Measurements from ENCODE around the gene SHISA9. TPM values are rescaled to one million over a fixed set of nuclear protein-coding genes. Genes with fewer than 3 reads are reported as not detected.

SHISA9 gene
- total RNA-seq, 2 donors from 2014 or later, result 0.21 to 3.4 TPM

- TF ChIP-seq, protein P1, sequence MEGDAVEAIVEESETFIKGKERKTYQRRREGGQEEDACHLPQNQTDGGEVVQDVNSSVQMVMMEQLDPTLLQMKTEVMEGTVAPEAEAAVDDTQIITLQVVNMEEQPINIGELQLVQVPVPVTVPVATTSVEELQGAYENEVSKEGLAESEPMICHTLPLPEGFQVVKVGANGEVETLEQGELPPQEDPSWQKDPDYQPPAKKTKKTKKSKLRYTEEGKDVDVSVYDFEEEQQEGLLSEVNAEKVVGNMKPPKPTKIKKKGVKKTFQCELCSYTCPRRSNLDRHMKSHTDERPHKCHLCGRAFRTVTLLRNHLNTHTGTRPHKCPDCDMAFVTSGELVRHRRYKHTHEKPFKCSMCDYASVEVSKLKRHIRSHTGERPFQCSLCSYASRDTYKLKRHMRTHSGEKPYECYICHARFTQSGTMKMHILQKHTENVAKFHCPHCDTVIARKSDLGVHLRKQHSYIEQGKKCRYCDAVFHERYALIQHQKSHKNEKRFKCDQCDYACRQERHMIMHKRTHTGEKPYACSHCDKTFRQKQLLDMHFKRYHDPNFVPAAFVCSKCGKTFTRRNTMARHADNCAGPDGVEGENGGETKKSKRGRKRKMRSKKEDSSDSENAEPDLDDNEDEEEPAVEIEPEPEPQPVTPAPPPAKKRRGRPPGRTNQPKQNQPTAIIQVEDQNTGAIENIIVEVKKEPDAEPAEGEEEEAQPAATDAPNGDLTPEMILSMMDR (IDR thresholded peaks at IDR 0.05), result no peak
- no peaks in the 10 kb centered on the region for H3K27me3 ChIP-seq (replicated peaks; ENCODE audit: insufficient read depth)
- no peak overlapping the region for H3K4me3 ChIP-seq
- no peaks in the 10 kb centered on the region for H3K9me3 ChIP-seq
- ATAC-seq (ENCODE audit: insufficient number of reproducible peaks, low FRiP score, low read depth), result no peak
- DNase-seq (ENCODE audit: low spot score), result no peak
- no peak overlapping the region for H3K27ac ChIP-seq
- H3K36me3 ChIP-seq, result no peaks in the 10 kb centered on the region
- no peaks in the 10 kb centered on the region for H3K4me1 ChIP-seq (ENCODE audit: control insufficient read depth in 1 of 2, low read depth in 2 of 2)
These were observed 116.6 kb downstream of the SHISA9 start for GRCh38 chr16:13018026-13018425.

DNA sequence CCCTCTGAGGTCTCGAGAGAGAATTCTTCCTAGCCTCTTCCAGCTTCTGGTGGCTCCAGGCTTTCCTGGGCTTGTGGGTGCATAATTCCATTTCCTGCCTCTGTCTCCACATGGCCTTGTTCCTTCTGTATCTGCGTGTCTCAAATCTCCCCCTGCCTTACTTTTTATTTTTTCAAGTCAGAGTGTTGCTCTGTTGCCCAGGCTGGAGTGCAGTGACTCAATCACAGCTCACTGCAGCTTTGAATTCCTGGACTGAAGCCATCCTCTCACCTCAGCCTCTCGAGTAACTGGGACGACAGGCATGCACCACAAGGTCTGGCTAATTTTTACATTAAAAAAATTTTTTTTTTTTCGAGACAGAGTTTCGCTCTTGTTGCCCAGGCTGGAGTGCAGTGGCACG is 120.6 kb downstream of the SHISA9 start:
- H3K4me3 ChIP-seq, result no peak overlapping the region
- H3K27ac ChIP-seq, result no peak overlapping the region
- no peaks in the 10 kb centered on the region for H3K9me3 ChIP-seq
- no peaks in the 10 kb centered on the region for H3K36me3 ChIP-seq
- ATAC-seq (ENCODE audit: insufficient number of reproducible peaks, low FRiP score, low read depth) (no peak), DNase-seq (ENCODE audit: low spot score) (no peak)
- TF ChIP-seq, protein P1 (IDR thresholded peaks at IDR 0.05), result no peak
- H3K27me3 ChIP-seq (replicated peaks; ENCODE audit: insufficient read depth), result no peaks in the 10 kb centered on the region
- no peaks in the 10 kb centered on the region for H3K4me1 ChIP-seq (ENCODE audit: control insufficient read depth in 1 of 2, low read depth in 2 of 2)

GRCh38 chr16:13029786-13030185 is 128.4 kb downstream of the SHISA9 start:
- TF ChIP-seq, protein P1 (IDR thresholded peaks at IDR 0.05), result no peak
- H3K4me3 ChIP-seq, result no peak overlapping the region

GRCh38 chr16:13030769-13031168 is 129.4 kb downstream of the SHISA9 start:
- DNase-seq (ENCODE audit: low spot score), result no peak
- Histone ChIP-seq H3K9me3 (no peaks in the 10 kb centered on the region), H3K36me3 (no peaks in the 10 kb centered on the region), H3K4me3 (no peak overlapping the region), H3K4me1 (ENCODE audit: control insufficient read depth in 1 of 2, low read depth in 2 of 2) (no peaks in the 10 kb centered on the region), H3K27ac (no peak overlapping the region), H3K27me3 (replicated peaks; ENCODE audit: insufficient read depth) (no peaks in the 10 kb centered on the region)
- no peak for ATAC-seq (ENCODE audit: insufficient number of reproducible peaks, low FRiP score, low read depth)
- TF ChIP-seq, protein P1 (IDR thresholded peaks at IDR 0.05), result no peak

More at GRCh38 chr16:13029786-13030185, 128.4 kb downstream of the SHISA9 start:
- H3K36me3 ChIP-seq, result no peaks in the 10 kb centered on the region
- H3K4me1 ChIP-seq (ENCODE audit: control insufficient read depth in 1 of 2, low read depth in 2 of 2), result no peaks in the 10 kb centered on the region
- DNase-seq (ENCODE audit: low spot score) (no peak), ATAC-seq (ENCODE audit: insufficient number of reproducible peaks, low FRiP score, low read depth) (no peak)
- no peaks in the 10 kb centered on the region for H3K9me3 ChIP-seq
- no peaks in the 10 kb centered on the region for H3K27me3 ChIP-seq (replicated peaks; ENCODE audit: insufficient read depth)
- H3K27ac ChIP-seq, result no peak overlapping the region

DNA sequence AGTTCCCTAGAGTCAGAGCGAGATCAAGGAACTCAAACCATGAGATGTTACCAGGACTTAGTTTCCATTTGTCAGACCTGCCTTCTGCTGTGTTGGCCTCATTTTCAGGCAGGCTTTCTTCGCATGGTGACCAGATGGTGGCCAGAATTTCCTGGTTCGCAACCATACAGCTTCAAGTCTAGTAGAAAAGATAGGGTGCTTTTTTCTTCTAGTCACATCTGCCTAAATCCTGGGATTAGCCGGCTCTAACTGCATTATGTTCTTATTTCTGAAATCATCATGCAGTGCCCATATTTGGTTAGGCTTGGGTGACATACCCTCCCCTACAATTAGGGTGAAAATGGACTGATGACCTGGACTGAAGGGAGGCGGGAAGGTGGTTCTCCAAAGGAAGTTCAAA is 131.5 kb downstream of the SHISA9 start:
- H3K9me3 ChIP-seq, result no peaks in the 10 kb centered on the region
- ATAC-seq (ENCODE audit: insufficient number of reproducible peaks, low FRiP score, low read depth), result no peak
- no peak overlapping the region for H3K27ac ChIP-seq

More for the DNA sequence above, 131.5 kb downstream of the SHISA9 start:
- TF ChIP-seq, protein P1 (IDR thresholded peaks at IDR 0.05), result no peak
- H3K27me3 ChIP-seq (replicated peaks; ENCODE audit: insufficient read depth), result no peaks in the 10 kb centered on the region
- H3K4me3 ChIP-seq, result no peak overlapping the region
- H3K36me3 ChIP-seq, result no peaks in the 10 kb centered on the region
- no peaks in the 10 kb centered on the region for H3K4me1 ChIP-seq (ENCODE audit: control insufficient read depth in 1 of 2, low read depth in 2 of 2)
- no peak for DNase-seq (ENCODE audit: low spot score)
